GM12892 (cell line): ENCODE measurements around the gene ASTL.

Source experiments
- POLR2A ChIP-seq: IDR thresholded peaks from 2 replicates; pipeline ENCODE4 v1.6.1; 2011; ENCODE audit warnings: low read depth, low read length, control low read depth
- POLR2AphosphoS5 ChIP-seq: IDR thresholded peaks from 2 replicates; pipeline ENCODE4 v1.6.1; 2011; ENCODE audit warnings: low read depth, low read length, control low read depth

DNA sequence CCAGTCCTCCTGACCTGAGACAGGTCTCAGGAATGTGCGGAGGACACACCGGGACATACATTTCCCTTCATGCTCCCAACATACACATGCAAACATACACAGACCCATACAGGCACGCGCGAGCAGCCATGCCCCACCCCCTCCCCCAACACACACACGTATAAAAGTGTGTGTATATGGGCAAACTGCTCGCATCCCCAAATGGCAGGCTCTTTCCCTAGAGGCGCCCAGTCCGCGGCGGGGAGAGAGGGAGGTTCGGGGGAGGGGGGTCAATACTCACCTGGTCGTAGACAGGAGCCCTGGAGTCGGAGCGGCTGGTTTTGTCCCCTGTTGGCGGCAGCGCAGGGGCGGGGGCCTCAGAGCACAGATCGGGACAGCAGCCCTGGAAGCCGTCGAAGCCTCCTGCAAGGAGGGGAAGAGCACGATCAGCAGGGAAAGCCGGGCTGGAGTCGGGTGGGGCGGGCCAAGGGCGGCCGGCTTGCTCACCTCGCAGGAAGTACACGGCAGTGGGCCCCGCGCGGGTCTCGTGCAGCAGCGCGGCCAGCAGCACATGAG lies 6.3 kb upstream of the ASTL start:
- TF ChIP-seq POLR2AphosphoS5 = no peak
- no peak for TF ChIP-seq POLR2A
